ENCODE measurements around the gene ZSCAN31. TPM values are rescaled to one million over a fixed set of nuclear protein-coding genes. Genes with fewer than 3 reads are reported as not detected.

Gene ZSCAN31
- total RNA-seq, 4 donors from 2014 or later: 3.6 to 19.4 (median 7.0) TPM

DNA sequence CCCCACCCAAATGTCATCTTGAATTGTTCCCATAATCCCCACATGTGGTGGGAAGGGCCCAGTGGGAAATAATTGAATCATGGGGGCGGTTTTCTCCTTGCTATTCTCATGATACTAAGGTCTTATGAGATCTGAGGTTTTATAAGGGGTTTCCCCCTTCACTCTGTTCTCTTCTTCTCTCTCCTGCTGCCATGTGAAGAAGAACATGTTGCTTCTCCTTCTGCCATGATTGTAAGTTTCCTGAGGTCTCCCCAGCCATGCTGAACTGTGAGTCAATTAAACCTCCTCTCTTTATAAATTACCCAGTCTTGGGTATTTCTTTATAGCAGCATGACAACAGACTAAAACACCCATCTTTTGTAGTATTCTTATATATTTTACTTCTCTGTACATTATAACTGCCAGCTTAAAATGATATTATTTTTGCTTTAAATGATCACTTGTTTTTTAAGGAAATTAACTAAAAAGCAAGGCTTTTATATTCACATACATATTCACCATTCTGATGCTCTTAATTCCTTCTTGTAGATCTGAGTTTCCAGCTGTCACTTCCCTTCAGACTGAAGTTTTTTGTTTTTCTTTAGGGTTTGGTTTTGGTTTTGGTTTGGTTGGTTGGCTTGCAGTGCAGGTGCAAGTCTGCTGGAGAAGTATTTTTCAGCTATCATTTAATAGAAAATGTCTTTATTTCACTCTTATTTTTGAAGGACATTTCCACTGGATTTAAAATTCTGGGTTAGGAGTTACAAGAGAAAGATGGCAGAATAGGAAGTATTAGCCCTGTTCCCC is 4.6 kb upstream of the ZSCAN31 start:
- TF ChIP-seq POLR2A (IDR thresholded peaks at IDR 0.05): no peak

GRCh38 chr6:28337121-28337520 is 1.2 kb upstream of the ZSCAN31 start:
- no peak overlapping the region for H3K4me3 ChIP-seq (ENCODE audit: low read depth, poor library complexity, severe bottlenecking)
- TF ChIP-seq POLR2A (IDR thresholded peaks at IDR 0.05): no peak
- TF ChIP-seq, protein P1, sequence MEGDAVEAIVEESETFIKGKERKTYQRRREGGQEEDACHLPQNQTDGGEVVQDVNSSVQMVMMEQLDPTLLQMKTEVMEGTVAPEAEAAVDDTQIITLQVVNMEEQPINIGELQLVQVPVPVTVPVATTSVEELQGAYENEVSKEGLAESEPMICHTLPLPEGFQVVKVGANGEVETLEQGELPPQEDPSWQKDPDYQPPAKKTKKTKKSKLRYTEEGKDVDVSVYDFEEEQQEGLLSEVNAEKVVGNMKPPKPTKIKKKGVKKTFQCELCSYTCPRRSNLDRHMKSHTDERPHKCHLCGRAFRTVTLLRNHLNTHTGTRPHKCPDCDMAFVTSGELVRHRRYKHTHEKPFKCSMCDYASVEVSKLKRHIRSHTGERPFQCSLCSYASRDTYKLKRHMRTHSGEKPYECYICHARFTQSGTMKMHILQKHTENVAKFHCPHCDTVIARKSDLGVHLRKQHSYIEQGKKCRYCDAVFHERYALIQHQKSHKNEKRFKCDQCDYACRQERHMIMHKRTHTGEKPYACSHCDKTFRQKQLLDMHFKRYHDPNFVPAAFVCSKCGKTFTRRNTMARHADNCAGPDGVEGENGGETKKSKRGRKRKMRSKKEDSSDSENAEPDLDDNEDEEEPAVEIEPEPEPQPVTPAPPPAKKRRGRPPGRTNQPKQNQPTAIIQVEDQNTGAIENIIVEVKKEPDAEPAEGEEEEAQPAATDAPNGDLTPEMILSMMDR (IDR thresholded peaks at IDR 0.05): no peak
- no peak for DNase-seq (ENCODE audit: low spot score in 2 of 2)
- intact Hi-C loops (cut with DNase I; ENCODE audit: low total_unique reads): no loop called here

More for the DNA sequence above, 4.6 kb upstream of the ZSCAN31 start:
- intact Hi-C loops (cut with DNase I; ENCODE audit: low total_unique reads): no loop called here
- 81 to 88% methylated on average over 1 of the region's 1 CpG for WGBS, 2 donors
- no peak overlapping the region for H3K4me3 ChIP-seq (ENCODE audit: low read depth, poor library complexity, severe bottlenecking)
- DNase-seq (ENCODE audit: low spot score in 2 of 2): no peak

GRCh38 chr6:28336284-28337120 is 554 bp upstream of the ZSCAN31 start:
- no peak for DNase-seq (ENCODE audit: low spot score in 2 of 2)
- no peak for TF ChIP-seq POLR2A (IDR thresholded peaks at IDR 0.05)
- TF ChIP-seq, protein P1 (IDR thresholded peaks at IDR 0.05): no peak
- intact Hi-C loops (cut with DNase I; ENCODE audit: low total_unique reads): no loop called here
- peak overlapping the region; percentile 84 for H3K4me3 ChIP-seq (ENCODE audit: low read depth, poor library complexity, severe bottlenecking)
- 8 to 13% methylated on average over 24 of the region's 24 CpGs for WGBS, 2 donors

- 30 to 40% methylated on average over 12 of the region's 12 CpGs for WGBS, 2 donors
- no peak for DNase-seq (ENCODE audit: low spot score in 2 of 2)
- H3K4me3 ChIP-seq (ENCODE audit: low read depth, poor library complexity, severe bottlenecking): peak overlapping the region; percentile 84
- intact Hi-C loops (cut with DNase I; ENCODE audit: low total_unique reads): no loop called here
- TF ChIP-seq, protein P1 (IDR thresholded peaks at IDR 0.05): no peak
- no peak for TF ChIP-seq POLR2A (IDR thresholded peaks at IDR 0.05)
Measured at GRCh38 chr6:28335040-28335563, 846 bp downstream of the ZSCAN31 start.

DNA sequence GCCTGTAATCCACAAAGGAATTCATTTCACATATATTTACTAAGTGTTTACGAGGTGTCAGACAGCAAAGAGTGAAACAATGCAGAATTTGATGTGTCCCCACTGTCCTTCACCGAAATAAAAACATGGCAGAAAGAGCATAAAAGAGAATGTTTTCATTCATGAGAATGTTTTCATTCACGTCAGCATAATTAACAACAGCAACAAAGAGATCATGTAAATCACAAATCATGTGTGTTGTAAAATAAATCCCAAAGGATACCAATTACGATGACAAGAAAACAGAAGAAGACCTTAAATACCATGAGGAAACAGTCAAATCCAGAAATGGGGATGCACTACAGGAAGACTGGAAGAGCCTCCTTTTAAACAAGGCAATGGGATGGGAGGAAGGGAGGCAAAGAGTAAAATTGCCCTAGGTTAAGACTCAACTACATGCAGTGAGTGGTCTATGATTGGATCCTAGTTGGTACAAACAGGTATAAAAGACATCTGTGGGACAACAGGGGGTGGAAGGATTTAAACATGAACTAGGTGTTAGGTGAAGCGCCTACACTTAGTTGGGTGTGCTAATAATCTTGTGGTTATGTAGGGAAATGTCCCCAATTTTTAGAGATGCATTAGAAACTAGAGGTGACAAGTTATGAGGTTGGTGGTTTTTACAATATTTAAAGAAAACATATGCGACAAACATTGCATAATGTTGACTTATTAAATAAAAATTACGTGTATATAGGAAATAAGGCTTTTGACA is 1.5 kb downstream of the ZSCAN31 start:
- WGBS, 2 donors: 70 to 77% methylated on average over 7 of the region's 7 CpGs
- H3K4me3 ChIP-seq (ENCODE audit: low read depth, poor library complexity, severe bottlenecking): no peak overlapping the region
- DNase-seq (ENCODE audit: low spot score in 2 of 2): no peak
- intact Hi-C loops (cut with DNase I; ENCODE audit: low total_unique reads): no loop called here
- TF ChIP-seq POLR2A (IDR thresholded peaks at IDR 0.05): no peak
- TF ChIP-seq, protein P1 (IDR thresholded peaks at IDR 0.05): no peak

Measured in lower leg skin (tissue), 4 donors.